ENCODE data around the gene VPS8. TPM values are rescaled to one million over a fixed set of nuclear protein-coding genes. Genes with fewer than 3 reads are reported as not detected.

VPS8 gene
- total RNA-seq, 1 donor from 2014 or later = 68.8 TPM

DNA sequence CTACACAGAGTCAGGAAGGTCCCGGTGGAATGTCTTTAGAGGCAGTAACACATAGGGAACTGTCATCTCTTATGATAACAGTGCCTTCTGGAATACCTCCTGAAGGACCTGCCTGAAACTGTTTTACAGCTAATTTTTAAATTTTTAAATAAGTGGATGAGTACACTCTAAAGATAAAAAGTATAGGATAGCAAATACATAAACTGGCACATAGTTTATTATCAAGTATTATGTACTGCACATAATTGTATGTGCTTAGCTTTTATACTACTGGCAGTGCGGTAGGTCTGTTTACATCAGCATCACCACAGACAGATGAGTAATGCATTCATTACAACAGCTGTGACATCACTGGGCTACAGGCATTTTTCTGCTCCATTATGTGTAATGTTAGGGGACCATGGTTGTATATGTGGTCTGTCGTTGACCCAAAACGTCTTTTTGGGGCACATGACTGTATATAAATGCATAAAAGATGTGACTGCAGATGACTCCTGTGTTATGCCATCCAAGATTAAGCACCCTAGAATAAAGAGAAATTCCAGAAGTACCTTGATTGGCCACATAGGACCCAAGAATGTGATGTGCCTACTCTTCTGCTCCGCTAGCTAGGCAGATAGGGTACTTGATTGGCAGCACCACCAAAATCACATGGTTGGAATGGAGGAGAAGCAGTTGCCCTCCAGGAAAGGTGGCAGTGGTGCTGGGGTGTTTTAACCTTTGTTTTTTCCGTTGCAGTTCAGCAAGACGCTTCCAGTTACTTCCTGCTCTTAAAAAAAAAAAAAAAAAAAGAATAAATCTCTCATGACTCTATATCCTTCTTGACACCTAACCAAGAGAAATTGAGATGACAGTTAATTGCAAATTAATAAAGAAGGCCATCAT, 3.3 kb downstream of the VPS8 start:
- DNase-seq = no peak
- TF ChIP-seq, protein P1, sequence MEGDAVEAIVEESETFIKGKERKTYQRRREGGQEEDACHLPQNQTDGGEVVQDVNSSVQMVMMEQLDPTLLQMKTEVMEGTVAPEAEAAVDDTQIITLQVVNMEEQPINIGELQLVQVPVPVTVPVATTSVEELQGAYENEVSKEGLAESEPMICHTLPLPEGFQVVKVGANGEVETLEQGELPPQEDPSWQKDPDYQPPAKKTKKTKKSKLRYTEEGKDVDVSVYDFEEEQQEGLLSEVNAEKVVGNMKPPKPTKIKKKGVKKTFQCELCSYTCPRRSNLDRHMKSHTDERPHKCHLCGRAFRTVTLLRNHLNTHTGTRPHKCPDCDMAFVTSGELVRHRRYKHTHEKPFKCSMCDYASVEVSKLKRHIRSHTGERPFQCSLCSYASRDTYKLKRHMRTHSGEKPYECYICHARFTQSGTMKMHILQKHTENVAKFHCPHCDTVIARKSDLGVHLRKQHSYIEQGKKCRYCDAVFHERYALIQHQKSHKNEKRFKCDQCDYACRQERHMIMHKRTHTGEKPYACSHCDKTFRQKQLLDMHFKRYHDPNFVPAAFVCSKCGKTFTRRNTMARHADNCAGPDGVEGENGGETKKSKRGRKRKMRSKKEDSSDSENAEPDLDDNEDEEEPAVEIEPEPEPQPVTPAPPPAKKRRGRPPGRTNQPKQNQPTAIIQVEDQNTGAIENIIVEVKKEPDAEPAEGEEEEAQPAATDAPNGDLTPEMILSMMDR (IDR thresholded peaks at IDR 0.05) = no peak
- H3K4me1 Mint-ChIP-seq = peaks cover 30% of the 10 kb centered on the region
- POLR2A ChIA-PET = no interaction called here
- H3K27me3 Mint-ChIP-seq = no peaks in the 10 kb centered on the region
- ATAC-seq (ENCODE audit: low read depth) = no peak
- H3K27ac Mint-ChIP-seq = no peak overlapping the region
- no peaks in the 10 kb centered on the region for H3K9me3 Mint-ChIP-seq
- CTCF ChIA-PET = interaction anchor here (0.6 kb wide), 1 partner anchor 60 kb away, joined by 3 read pairs; no protein-coding TSS in a partner anchor
- no peak overlapping the region for H3K4me3 Mint-ChIP-seq
- intact Hi-C loops (cut with micrococcal nuclease) = loop anchor here (10.0 kb wide), 1 partner anchor 930 kb away; the partner anchor contains the start of gene PARL
- peaks cover 17% of the 10 kb centered on the region for H3K36me3 Mint-ChIP-seq (ENCODE audit: low read depth)

DNA sequence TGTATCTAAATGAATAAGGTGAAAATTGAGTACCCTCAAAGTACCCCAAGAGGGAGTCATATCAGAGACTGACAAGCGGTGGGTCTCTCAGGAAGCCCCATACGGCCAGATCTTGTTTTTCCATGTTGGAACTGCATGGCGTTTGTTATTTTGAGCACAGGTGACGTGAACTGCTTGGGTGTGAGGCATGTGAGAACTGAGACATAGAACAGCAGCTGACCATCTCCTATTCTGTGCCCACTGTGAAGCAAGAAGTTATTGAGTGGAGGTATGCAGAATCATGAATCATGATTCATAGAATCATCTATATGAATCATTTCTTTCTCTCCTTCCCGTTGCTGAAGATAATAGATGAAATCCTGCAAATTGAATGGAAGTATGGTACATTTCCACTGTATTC, 4.6 kb downstream of the VPS8 start:
- CTCF ChIA-PET = no interaction called here
- no peaks in the 10 kb centered on the region for H3K9me3 Mint-ChIP-seq

DNA sequence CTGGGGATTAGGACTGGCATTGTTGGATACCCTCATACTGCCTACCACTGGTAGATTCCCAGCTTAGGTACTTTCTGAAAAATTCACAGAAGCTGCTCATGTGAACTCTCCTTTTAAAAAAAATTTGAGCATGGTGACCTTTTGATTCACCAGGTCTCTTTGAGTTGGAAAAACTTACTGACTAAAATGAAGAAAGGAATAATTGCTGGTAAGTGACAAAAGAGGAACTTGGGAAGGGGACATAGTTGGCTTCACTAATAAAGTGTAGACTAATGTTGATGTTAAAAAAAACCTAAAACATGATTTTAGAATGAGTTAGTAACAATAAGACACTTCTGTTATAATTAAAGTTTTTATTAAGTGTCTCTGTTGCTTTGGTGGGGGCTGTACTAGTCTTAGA, 8.6 kb downstream of the VPS8 start:
- H3K9me3 Mint-ChIP-seq = no peaks in the 10 kb centered on the region
- H3K36me3 Mint-ChIP-seq (ENCODE audit: low read depth) = peaks cover 25% of the 10 kb centered on the region
- no peak overlapping the region for H3K4me3 Mint-ChIP-seq
- H3K4me1 Mint-ChIP-seq = peaks cover 9% of the 10 kb centered on the region
- no peaks in the 10 kb centered on the region for H3K27me3 Mint-ChIP-seq
- intact Hi-C loops (cut with micrococcal nuclease) = no loop called here
- ATAC-seq (ENCODE audit: low read depth) (no peak), DNase-seq (no peak)
- CTCF ChIA-PET = no interaction called here
- no peak overlapping the region for H3K27ac Mint-ChIP-seq
- TF ChIP-seq, protein P1 (IDR thresholded peaks at IDR 0.05) = no peak
- POLR2A ChIA-PET = no interaction called here

More for the DNA sequence above, 4.6 kb downstream of the VPS8 start:
- ATAC-seq (ENCODE audit: low read depth) (no peak), DNase-seq (no peak)
- Mint-ChIP-seq H3K36me3 (ENCODE audit: low read depth) (peaks cover 19% of the 10 kb centered on the region), H3K27ac (no peak overlapping the region), H3K4me3 (no peak overlapping the region), H3K27me3 (no peaks in the 10 kb centered on the region), H3K4me1 (peaks cover 34% of the 10 kb centered on the region)
- intact Hi-C loops (cut with micrococcal nuclease) = loop anchor here (10.0 kb wide), 1 partner anchor 932 kb away; the partner anchor contains the start of gene PARL
- POLR2A ChIA-PET = no interaction called here
- TF ChIP-seq, protein P1 (IDR thresholded peaks at IDR 0.05) = no peak

DNA sequence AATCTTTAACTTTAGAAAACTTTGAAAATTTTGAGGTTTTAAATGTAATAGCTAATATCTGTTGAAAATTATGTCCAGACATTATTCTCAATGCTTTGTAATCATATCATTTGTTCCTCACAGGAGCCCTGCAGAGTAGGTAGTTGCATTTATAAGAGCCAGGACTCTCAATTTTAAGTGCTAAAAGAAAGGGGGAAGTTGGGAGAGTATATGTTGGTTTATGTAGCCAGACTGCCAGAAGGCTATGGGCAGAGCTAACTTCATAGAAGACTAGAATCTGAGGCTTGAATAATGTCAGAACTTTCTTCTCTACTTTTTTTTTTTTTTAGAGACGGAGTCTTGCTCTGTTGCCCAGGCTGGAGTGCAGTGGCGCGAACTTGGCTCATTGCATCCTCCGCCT, 9.1 kb downstream of the VPS8 start:
- Mint-ChIP-seq H3K36me3 (ENCODE audit: low read depth) (peaks cover 26% of the 10 kb centered on the region), H3K27me3 (no peaks in the 10 kb centered on the region), H3K9me3 (no peaks in the 10 kb centered on the region), H3K27ac (no peak overlapping the region), H3K4me1 (peaks cover 9% of the 10 kb centered on the region), H3K4me3 (no peak overlapping the region)
- no peak for DNase-seq
- CTCF ChIA-PET = no interaction called here
- intact Hi-C loops (cut with micrococcal nuclease) = no loop called here
- ATAC-seq (ENCODE audit: low read depth) = no peak
- POLR2A ChIA-PET = interaction anchor here (0.7 kb wide), 1 partner anchor 513 kb away, joined by 3 read pairs; no protein-coding TSS in a partner anchor
- TF ChIP-seq, protein P1 (IDR thresholded peaks at IDR 0.05) = no peak

DNA sequence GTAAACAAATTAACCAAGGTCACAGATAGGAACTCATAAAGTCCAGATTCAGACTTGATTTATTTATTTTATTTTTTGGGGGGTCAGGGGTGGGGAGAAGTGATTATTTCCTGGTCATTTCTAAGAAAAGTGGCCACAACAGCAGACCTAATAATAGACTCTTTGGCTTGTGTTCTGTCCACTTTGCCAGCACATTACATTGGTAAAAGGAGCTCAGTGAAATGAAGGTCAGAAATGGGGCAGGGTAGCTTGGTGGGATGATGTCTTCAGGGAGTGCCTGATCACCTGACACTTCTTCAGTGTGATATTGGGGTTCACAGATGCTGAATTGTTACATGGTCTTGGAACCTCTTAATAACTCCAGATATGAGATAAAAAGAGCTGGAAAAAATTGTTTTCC, 10.1 kb downstream of the VPS8 start:
- Mint-ChIP-seq H3K27ac (no peak overlapping the region), H3K4me1 (peaks cover 9% of the 10 kb centered on the region), H3K27me3 (no peaks in the 10 kb centered on the region), H3K4me3 (no peak overlapping the region), H3K9me3 (no peaks in the 10 kb centered on the region), H3K36me3 (ENCODE audit: low read depth) (peaks cover 22% of the 10 kb centered on the region)
- POLR2A ChIA-PET = no interaction called here
- ATAC-seq (ENCODE audit: low read depth) (no peak), DNase-seq (no peak)
- intact Hi-C loops (cut with micrococcal nuclease) = no loop called here
- TF ChIP-seq, protein P1 (IDR thresholded peaks at IDR 0.05) = no peak
- CTCF ChIA-PET = interaction anchor here (1.3 to 1.4 kb wide), 2 partner anchors 14 to 18 kb away, joined by 3 read pairs; no protein-coding TSS in a partner anchor

Measured in activated B cell treated with CpG ODN at 0.5 μM for 24 hours (primary cell).